Stimulated activated CD4-positive, alpha-beta T cell treated with anti-CD3 and anti-CD28 coated beads, TNF-alpha, amount 100 ng/mL, for 24 hours (primary cell): ENCODE results near the gene CRK.
"Not testable (repeated sequence)": the region's sequence is repeated elsewhere in the genome, so short reads cannot be mapped to it uniquely, and the experiment has no call there.

Experiments used
- DNase-seq, 3 experiments: peaks; one replicate each; pipeline ENCODE4 v3.0.0-alpha.2; 2020; ENCODE audit warnings: low read depth in 3 of 3

The CRK gene

DNA sequence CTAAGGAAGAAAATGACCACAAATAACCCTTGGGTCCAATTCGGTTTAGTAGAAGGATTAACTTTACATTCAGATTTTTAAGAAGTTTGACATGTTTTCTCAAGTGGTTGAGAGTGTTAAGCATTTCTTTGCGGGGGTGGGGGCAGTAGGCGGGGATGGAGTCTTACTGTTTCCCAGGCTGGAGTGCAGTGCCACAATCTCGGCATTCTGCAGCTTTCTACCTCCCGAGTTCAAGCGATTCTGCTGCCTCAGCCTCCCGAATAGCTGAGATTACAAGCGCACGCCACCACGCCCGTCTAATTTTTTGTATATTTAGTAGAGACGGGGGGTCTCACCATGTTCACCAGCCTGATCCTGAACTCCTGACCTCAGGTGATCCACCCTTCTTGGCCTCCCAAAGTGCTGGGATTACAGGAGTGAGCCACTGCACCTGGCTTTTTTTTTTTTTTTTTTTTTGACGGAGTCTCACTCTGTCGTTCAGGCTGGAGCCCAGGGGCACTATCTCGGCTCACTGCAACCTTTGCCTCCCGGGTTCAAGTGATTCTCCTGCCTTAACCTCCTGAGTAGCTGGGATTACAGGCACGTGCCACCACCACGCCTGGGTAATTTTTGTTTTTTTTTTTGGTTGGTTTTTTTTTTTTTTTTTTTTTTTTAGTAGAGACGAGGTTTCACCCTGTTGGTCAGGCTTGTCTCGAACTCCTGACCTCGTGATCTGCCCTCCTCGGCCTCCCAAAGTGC lies 68.4 kb downstream of the CRK start:
- DNase-seq: not testable (repeated sequence)

GRCh38 chr17:1386675-1387190 lies 69.3 kb downstream of the CRK start:
- DNase-seq: not testable (repeated sequence)

DNA sequence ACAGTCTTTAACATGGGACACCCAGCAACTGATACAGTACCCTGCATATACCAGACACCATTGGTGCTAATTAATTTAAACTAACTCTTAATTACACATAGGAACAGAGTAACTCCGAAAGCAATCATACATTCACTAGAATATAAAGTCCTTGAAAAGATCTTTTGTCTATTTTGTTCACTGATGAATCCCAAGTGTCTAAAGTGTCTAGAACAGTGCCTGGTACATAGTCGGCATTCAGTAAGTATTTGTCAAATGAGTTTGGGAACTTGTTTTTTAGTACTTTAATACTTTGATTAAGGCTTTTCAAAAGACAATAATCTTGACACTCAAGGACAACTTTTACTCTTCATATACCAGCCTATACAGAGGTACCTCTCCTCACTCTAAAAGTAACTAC lies 69.8 kb downstream of the CRK start:
- no peak for DNase-seq

DNA sequence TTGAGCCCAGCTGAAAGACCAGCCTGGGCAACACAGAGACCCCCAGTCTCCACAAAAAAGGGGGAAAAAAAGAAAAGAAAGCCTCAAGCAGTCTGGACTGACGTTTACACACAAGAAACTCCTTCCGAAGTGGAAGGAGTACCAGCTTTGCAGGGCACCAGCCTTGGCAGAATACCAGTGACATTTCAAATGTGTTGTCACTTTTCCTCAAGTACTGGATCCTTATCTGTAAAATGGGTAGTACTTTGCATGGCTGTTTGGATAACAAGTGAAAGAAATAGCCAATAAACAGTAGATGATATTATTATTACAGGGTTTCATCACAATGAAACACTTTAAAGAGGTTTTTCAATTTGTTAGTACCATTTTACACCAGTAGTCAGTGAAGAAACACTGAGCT lies 70.2 kb downstream of the CRK start:
- no peak for DNase-seq

DNA sequence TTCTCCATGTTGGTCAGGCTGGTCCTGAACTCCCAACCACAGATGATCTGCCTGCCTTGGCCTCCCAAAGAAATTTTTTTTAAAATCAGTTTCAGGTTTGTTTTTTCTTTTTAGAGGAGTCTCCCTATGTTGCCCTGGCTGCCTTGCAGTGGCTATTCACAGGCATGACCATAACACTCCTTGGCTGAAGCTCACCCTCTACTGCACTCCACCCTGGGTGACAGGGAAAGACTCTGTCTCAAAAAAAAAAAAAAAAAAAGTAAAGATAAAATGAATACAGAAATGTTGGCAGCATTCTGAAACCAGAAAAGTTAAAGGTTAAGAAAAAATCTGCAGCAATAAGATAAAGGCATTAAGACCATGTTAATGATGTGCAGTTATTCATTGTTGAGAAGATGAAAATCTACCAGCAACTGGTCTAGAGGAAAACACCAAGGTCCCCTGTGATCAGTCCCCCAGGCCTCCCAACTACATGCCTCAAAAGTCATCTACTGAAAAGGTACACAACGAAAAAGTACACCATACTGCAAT lies 71.1 kb downstream of the CRK start:
- DNase-seq: no peak

GRCh38 chr17:1379930-1380313 lies 76.1 kb downstream of the CRK start:
- DNase-seq: no peak

GRCh38 chr17:1379208-1379929 lies 76.7 kb downstream of the CRK start:
- DNase-seq: no peak

GRCh38 chr17:1378476-1378860 lies 77.6 kb downstream of the CRK start:
- DNase-seq: not testable (repeated sequence)

- no peak for DNase-seq
These were observed 78.7 kb downstream of the CRK start for GRCh38 chr17:1377334-1377733.

DNA sequence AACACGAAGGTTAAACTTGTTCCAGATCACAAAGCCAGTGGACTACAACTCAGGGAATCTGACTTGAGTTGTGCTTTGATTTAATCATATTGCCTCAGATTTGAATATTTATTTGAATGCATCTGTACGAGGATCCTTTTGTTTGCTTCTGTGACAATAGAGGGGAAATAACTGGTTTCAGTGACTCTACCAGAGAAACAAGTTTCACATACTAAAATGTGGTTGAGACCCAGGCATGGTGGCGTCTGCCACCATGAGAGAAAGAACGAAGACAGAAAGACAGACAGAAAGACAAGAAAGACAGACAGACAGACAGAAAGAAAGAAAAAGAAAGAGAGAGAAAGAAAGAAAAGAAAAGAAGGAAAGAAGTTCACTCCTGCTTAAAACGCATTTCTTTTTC lies 80.0 kb downstream of the CRK start:
- DNase-seq: no peak

- no peak for DNase-seq
These were observed 80.4 kb downstream of the CRK start for GRCh38 chr17:1375615-1376014.

- DNase-seq: no peak
These were observed 81.4 kb downstream of the CRK start for GRCh38 chr17:1374431-1375177.

DNA sequence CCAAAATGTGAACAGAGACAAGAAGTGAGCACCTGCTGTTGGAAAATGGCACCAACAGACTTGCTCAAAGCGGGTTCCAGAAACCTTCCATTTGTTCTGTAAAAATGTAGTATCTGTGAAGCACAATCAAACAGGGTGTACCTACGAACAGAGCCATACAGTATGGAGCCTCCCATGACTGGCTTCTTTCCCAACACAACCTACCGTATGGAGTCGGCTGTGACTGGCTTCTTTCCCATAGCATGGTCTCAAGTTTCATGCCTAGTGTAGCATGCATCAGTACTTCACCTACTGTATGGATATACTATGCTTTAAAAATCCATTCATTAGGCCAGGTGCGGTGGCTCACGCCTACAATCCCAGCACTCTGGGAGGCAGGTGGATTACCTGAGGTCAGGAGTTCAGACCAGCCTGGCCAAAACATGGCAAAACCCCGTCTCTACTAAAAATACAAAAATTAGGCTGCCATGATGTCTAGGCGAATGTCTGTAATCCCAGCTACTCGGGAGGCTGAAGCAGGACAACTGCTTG lies 82.3 kb downstream of the CRK start:
- no peak for DNase-seq

- DNase-seq: no peak
These were observed 83.4 kb downstream of the CRK start for GRCh38 chr17:1372618-1373017.

DNA sequence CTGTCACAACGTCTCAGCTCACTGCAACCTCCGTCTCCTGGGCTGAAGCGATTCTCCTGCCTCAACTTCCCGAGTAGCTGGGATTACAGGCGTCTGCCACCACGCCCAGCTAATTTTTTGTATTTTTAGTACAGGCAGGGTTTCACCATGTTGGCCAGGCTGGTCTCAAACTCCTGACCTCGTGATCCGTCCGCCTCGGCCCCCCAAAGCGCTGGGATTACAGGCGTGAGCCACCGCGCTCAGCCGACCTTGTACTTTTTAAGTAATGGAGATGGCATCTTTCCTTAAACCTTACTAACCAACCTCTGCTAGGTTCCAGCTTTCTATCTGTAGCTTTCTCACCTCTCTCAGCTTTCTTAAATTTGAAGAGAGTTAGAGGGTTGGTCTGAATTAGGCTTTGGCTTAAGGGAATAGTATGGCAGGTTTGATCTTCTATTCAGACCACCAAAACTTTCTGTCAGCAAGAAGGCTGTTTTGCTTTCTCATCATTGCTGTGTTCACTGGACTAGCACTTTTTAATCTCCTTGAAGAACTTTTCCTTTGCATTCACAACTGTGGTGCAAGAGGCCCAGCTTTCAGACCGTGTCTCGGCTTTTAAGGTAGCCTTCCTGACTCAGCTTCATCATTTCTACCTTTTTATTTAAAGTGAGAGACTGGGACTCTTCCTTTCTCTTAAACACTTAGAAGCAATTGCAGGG lies 84.0 kb downstream of the CRK start:
- DNase-seq: no peak
